ENCODE results near the gene ENPP5.

DNA sequence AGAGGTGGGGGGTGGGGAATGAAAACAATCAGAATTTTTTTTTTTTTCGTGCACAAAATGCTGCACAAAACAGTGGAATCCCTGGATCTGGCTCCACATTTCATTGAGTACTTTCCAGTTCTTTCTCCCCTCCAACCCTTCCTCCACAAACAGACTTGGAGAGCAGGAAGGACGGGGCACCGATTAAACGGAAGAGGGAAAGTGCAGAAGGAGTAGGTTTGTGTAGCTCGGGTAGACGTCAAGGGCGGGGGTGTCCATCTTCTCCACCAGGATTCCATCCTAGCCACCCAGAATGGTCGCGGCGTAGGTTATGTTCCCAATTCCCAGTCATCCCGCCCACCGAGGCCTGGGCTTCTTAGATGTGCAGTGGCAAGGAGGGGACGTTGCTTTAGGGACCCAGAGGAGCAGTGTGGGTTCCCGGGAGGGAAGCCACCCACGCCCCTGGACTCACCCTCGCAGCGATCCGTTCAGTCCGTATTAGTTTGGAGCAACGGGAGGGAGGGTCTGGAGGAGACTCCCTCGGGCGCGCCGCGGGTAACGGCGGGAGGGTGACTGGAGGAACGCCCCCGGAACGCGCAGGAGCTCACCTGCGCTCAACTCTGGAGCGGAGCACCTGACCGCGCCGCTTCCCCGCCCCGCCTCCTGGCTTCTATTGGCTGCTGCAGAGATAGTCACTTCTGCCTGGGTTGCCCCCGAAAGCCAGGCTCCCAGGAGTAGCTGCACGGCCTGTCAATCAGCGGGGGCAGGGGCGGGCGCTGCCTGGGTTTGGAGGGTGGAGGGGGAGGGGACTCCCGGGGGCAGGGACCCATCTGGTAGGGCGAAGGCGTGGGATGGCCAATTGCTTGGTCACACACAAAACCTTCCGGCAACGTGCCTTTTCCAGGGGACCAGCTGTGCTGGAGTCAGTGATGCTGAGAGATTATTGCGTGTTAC lies at the start of gene ENPP5:
- TF ChIP-seq, protein P1, sequence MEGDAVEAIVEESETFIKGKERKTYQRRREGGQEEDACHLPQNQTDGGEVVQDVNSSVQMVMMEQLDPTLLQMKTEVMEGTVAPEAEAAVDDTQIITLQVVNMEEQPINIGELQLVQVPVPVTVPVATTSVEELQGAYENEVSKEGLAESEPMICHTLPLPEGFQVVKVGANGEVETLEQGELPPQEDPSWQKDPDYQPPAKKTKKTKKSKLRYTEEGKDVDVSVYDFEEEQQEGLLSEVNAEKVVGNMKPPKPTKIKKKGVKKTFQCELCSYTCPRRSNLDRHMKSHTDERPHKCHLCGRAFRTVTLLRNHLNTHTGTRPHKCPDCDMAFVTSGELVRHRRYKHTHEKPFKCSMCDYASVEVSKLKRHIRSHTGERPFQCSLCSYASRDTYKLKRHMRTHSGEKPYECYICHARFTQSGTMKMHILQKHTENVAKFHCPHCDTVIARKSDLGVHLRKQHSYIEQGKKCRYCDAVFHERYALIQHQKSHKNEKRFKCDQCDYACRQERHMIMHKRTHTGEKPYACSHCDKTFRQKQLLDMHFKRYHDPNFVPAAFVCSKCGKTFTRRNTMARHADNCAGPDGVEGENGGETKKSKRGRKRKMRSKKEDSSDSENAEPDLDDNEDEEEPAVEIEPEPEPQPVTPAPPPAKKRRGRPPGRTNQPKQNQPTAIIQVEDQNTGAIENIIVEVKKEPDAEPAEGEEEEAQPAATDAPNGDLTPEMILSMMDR (conservative IDR thresholded peaks at IDR 0.05; ENCODE audit: low read length), result no peak
- no peak for TF ChIP-seq EZH2phosphoT487 (IDR thresholded peaks at IDR 0.05; ENCODE audit: borderline replicate concordance, low read depth, low read length)
